SH-SY5Y (cell line): ENCODE measurements around the gene GOLGA8A.

ENCODE experiments used
- GATA2 ChIP-seq: IDR thresholded peaks from 2 replicates; pipeline ENCODE4 v1.6.1; 2011; ENCODE audit warnings: mild to moderate bottlenecking, low read depth, low read length
- GATA3 ChIP-seq: IDR thresholded peaks from 2 replicates; pipeline ENCODE4 v1.6.1; 2011; ENCODE audit warnings: low read depth, mild to moderate bottlenecking, low read length, moderate library complexity

GOLGA8A gene

GRCh38 chr15:34435658-34436057 lies 1.9 kb downstream of the GOLGA8A start:
- no peak for TF ChIP-seq GATA2
- TF ChIP-seq GATA3 = no peak

DNA sequence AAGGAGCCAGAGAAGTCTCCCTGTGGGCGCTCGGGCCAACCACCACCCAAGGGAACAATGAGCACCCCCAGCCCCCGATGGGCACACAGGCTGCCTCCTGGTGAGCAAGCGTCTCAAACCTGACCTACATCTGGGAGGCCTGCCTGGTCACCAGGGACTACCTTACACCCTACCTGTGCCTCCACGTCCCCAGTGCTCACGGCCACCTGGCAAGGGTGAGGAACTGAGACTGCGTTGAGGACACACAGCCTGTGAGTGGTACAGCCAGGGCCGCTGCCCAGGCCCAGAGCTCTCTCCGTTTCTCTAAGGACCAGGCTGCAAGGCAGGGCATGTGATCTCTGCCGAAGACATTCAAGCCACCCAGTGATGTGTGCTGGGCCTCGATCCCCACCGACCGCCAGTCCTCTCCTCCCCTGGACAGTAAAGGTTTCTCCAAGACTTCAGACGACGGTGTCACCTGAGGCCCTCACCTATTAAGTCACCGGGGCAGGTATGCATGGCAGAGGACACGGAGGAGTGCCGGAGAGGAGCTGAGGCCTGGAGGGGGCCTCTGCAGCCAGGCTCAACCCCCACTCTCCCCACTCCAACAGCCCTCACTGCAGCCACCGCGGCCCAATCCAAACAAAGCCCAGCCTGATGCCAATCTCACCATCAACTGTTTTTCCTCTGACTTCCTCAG lies 2.8 kb downstream of the GOLGA8A start:
- no peak for TF ChIP-seq GATA2
- TF ChIP-seq GATA3 = no peak
